GM23338 (cell line): ENCODE data around the gene NEK6. TPM values are rescaled to one million over a fixed set of nuclear protein-coding genes. Genes with fewer than 3 reads are reported as not detected.

Experiments used
- ATAC-seq: fragments of 200-7000 bp; cut with Tn5 transposase; 3 replicates; pipeline ENCODE4 v1.9.1; 2020
- DNase-seq: peaks from one replicate; pipeline ENCODE4 v3.0.0-alpha.2; 2015; ENCODE audit warnings: low spot score
- H2AFZ ChIP-seq: fragments of 200-600 bp; sonication (generic); 2 replicates; pipeline ENCODE4 v1.8.0; 2016; ENCODE audit warnings: antibody characterized with exemption, mild to moderate bottlenecking, moderate library complexity
- H3F3A ChIP-seq: fragments of 200-600 bp; sonication (generic); replicated peaks from 2 replicates; pipeline ENCODE4 v1.8.0; 2017; ENCODE audit warnings: antibody characterized with exemption, mixed run types, low read depth
- H3K27ac ChIP-seq: fragments of 200-600 bp; sonication (generic); 2 replicates; pipeline ENCODE4 v1.6.1; 2016; ENCODE audit warnings: low read depth
- H3K27me3 ChIP-seq: fragments of 200-600 bp; sonication (generic); 2 replicates; pipeline ENCODE4 v1.8.0; 2016; ENCODE audit warnings: mild to moderate bottlenecking, mixed run types, moderate library complexity; ENCODE audit not compliant: insufficient read depth
- H3K36me3 ChIP-seq: fragments of 200-600 bp; sonication (generic); 2 replicates; pipeline ENCODE4 v1.8.0; 2016; ENCODE audit warnings: mild to moderate bottlenecking; ENCODE audit not compliant: insufficient read depth
- H3K4me1 ChIP-seq: fragments of 200-600 bp; sonication (generic); 2 replicates; pipeline ENCODE4 v1.8.0; 2016; ENCODE audit warnings: mild to moderate bottlenecking, moderate library complexity; ENCODE audit not compliant: insufficient read depth
- H3K4me2 ChIP-seq: fragments of 200-600 bp; sonication (generic); 2 replicates; pipeline ENCODE4 v1.7.1; 2017; ENCODE audit warnings: mixed run types
- H3K4me3 ChIP-seq: fragments of 200-600 bp; sonication (generic); 2 replicates; pipeline ENCODE4 v1.6.1; 2016; ENCODE audit warnings: mixed run types
- H3K79me2 ChIP-seq: fragments of 200-600 bp; sonication (generic); replicated peaks from 2 replicates; pipeline ENCODE4 v1.8.0; 2017; ENCODE audit warnings: mild to moderate bottlenecking; ENCODE audit not compliant: insufficient read depth
- H3K9me2 ChIP-seq: fragments of 200-600 bp; sonication (generic); 2 replicates; pipeline ENCODE4 v1.8.0; 2017; ENCODE audit not compliant: insufficient read depth
- H4K20me1 ChIP-seq: fragments of 200-600 bp; sonication (generic); replicated peaks from 2 replicates; pipeline ENCODE4 v1.8.0; 2017; ENCODE audit warnings: mild to moderate bottlenecking; ENCODE audit not compliant: insufficient read depth
- H3K27ac Mint-ChIP-seq: 2 replicates; pipeline ENCODE4 v1.8.0; 2020; ENCODE audit warnings: inconsistent platforms, mild to moderate bottlenecking, moderate library complexity, mixed read lengths
- H3K27me3 Mint-ChIP-seq: 3 replicates; pipeline ENCODE4 v1.8.0; 2022; ENCODE audit warnings: low read depth, mild to moderate bottlenecking, moderate library complexity, mixed read lengths, inconsistent platforms; ENCODE audit not compliant: insufficient read depth, poor library complexity
- H3K36me3 Mint-ChIP-seq: 3 replicates; pipeline ENCODE4 v1.8.0; 2021; ENCODE audit warnings: low read depth, mild to moderate bottlenecking, inconsistent platforms, moderate library complexity, mixed read lengths
- H3K4me1 Mint-ChIP-seq: 3 replicates; pipeline ENCODE4 v1.8.0; 2020; ENCODE audit warnings: mild to moderate bottlenecking, inconsistent platforms, mixed read lengths
- H3K4me3 Mint-ChIP-seq: 3 replicates; pipeline ENCODE4 v1.8.0; 2021; ENCODE audit warnings: moderate library complexity, mild to moderate bottlenecking, inconsistent platforms, mixed read lengths
- H3K9me3 Mint-ChIP-seq: 3 replicates; pipeline ENCODE4 v1.8.0; 2020; ENCODE audit warnings: moderate library complexity, mild to moderate bottlenecking, inconsistent platforms, mixed read lengths
- CREB1 ChIP-seq: fragments of 250-450 bp; sonication (Bioruptor Pico); IDR thresholded peaks from 2 replicates; pipeline ENCODE4 v1.5.0; 2020; ENCODE audit warnings: low read depth, mild to moderate bottlenecking, moderate library complexity
- CTCF ChIP-seq, 2 experiments: fragments of 200-600 bp in 1 of 2; sonication (generic) in 1 of 2; conservative IDR thresholded peaks; 2 replicates each; pipeline versions ENCODE4 v1.5.1 to v1.6.1; 2016 to 2017; ENCODE audit warnings: antibody characterized with exemption in 2 of 2, low read depth in 2 of 2, mild to moderate bottlenecking in 2 of 2, moderate library complexity in 1 of 2
- ETS1 ChIP-seq: IDR thresholded peaks from 2 replicates; pipeline ENCODE4 v1.6.1; 2016; ENCODE audit warnings: antibody characterized with exemption
- EZH2 ChIP-seq: fragments of 200-600 bp; sonication (generic); IDR thresholded peaks from one replicate; pipeline ENCODE4 v1.8.0; 2017; ENCODE audit warnings: antibody characterized with exemption, mild to moderate bottlenecking, low read depth; ENCODE audit not compliant: unreplicated experiment
- EZH2phosphoT487 ChIP-seq: fragments of 200-600 bp; sonication (generic); IDR thresholded peaks from one replicate; pipeline ENCODE4 v1.8.1; 2018; ENCODE audit warnings: antibody characterized with exemption; ENCODE audit not compliant: unreplicated experiment
- JUNB ChIP-seq: IDR thresholded peaks from one replicate; pipeline ENCODE4 v1.6.1; 2016; ENCODE audit warnings: antibody characterized with exemption; ENCODE audit not compliant: unreplicated experiment
- NANOG ChIP-seq: IDR thresholded peaks from 2 replicates; pipeline ENCODE4 v1.6.1; 2016; ENCODE audit warnings: antibody characterized with exemption, borderline replicate concordance
- POLR2AphosphoS5 ChIP-seq: IDR thresholded peaks from 2 replicates; pipeline ENCODE4 v1.6.1; 2016; ENCODE audit warnings: antibody characterized with exemption, low read depth
- REST ChIP-seq: IDR thresholded peaks from one replicate; pipeline ENCODE4 v1.6.1; 2018; ENCODE audit warnings: antibody characterized with exemption; ENCODE audit not compliant: unreplicated experiment
- STAT1 ChIP-seq: IDR thresholded peaks from one replicate; pipeline ENCODE4 v1.6.1; 2016; ENCODE audit warnings: antibody characterized with exemption; ENCODE audit not compliant: unreplicated experiment
- ZNF114 ChIP-seq: fragments of 250-450 bp; sonication (Bioruptor Pico); IDR thresholded peaks from 2 replicates; pipeline ENCODE4 v1.5.0; 2020; ENCODE audit warnings: mild to moderate bottlenecking, moderate library complexity
- ZNF331 ChIP-seq: fragments of 250-450 bp; sonication (Bioruptor Pico); IDR thresholded peaks from 2 replicates; pipeline ENCODE4 v1.5.0; 2020; ENCODE audit warnings: low read depth, mild to moderate bottlenecking, moderate library complexity
- ZNF462 ChIP-seq: fragments of 250-450 bp; sonication (Bioruptor Pico); IDR thresholded peaks from 2 replicates; pipeline ENCODE4 v1.5.0; 2020; ENCODE audit warnings: mild to moderate bottlenecking, moderate library complexity
- polyA plus RNA-seq: library from polyadenylated mRNA; unstranded; fragments of >200 nt; fragmentation: Nextera tagmentation; extraction: Ambion mirVana; gene quantifications from 2 replicates; pipeline ENCODE4 v1.2.1, GENCODE V29; 2016
- total RNA-seq: library from RNA; depleted of rRNA; stranded (reverse); fragments of >200 nt; shearing (Covaris generic); gene quantifications from 2 replicates; pipeline ENCODE4 v1.2.3, GENCODE V29; 2014

The NEK6 gene
- total and polyA plus RNA-seq, 2 experiments from 2014 or later: 8.1 to 11.2 TPM

- Histone ChIP-seq H3K27ac (0 out of 2 replicates have a peak overlapping the region, but pooled peaks have one; percentile 14), H3K36me3 (no peaks in the 10 kb centered on the region), H3K9me2 (no peaks in the 10 kb centered on the region), H3K4me2 (no peak overlapping the region), H3F3A (no peaks in the 10 kb centered on the region), H3K4me1 (no peaks in the 10 kb centered on the region), H4K20me1 (peaks cover 5% of the 10 kb centered on the region; the same call in 1 of the 2 replicates), H2AFZ (no peak overlapping the region), H3K27me3 (no peaks in the 10 kb centered on the region), H3K79me2 (no peaks in the 10 kb centered on the region; the same call in 1 of the 2 replicates), H3K4me3 (no peak overlapping the region)
- H3K4me1 Mint-ChIP-seq: peaks cover 6% of the 10 kb centered on the region; the same call in 2 of the 3 replicates
- DNase-seq: no peak
- H3K36me3 Mint-ChIP-seq: no peaks in the 10 kb centered on the region
- no peak overlapping the region for H3K27ac Mint-ChIP-seq
- TF ChIP-seq ETS1 (no peak), NANOG (no peak), CTCF (conservative IDR thresholded peaks at IDR 0.05; ENCODE audit: low read depth in 2 of 2) (no peak), JUNB (no peak), POLR2AphosphoS5 (no peak), CREB1 (CRISPR knock-in tag) (no peak), STAT1 (no peak), ZNF331 (CRISPR knock-in tag) (no peak), ZNF114 (CRISPR knock-in tag) (no peak), ZNF462 (CRISPR knock-in tag) (no peak), EZH2 (no peak), REST (no peak), EZH2phosphoT487 (no peak)
- H3K9me3 Mint-ChIP-seq: no peaks in the 10 kb centered on the region
- no peak for ATAC-seq
- H3K27me3 Mint-ChIP-seq: peaks cover 8% of the 10 kb centered on the region
- H3K4me3 Mint-ChIP-seq: no peak overlapping the region
Measured at GRCh38 chr9:124285490-124285889, 27.7 kb downstream of the NEK6 start.
